OCI-LY1 (cell line): ENCODE data around the gene TSPYL6.

ENCODE experiments used
- H2AFZ ChIP-seq: fragments of 200-600 bp; sonication (generic), shearing (Covaris generic); 2 replicates; pipeline ENCODE4 v1.6.0; 2014; ENCODE audit warnings: antibody characterized with exemption, mild to moderate bottlenecking, low read length
- H3F3A ChIP-seq: fragments of 200-600 bp; sonication (generic), shearing (Covaris generic); 2 replicates; pipeline ENCODE4 v1.6.0; 2014; ENCODE audit warnings: mild to moderate bottlenecking, antibody characterized with exemption, low read length, moderate library complexity; ENCODE audit not compliant: insufficient read depth
- H3K27ac ChIP-seq: fragments of 200-600 bp; sonication (generic); 2 replicates; pipeline ENCODE4 v1.5.1; 2014; ENCODE audit warnings: low read length, mixed run types, mild to moderate bottlenecking, low read depth; ENCODE audit not compliant: poor library complexity, severe bottlenecking
- H3K27me3 ChIP-seq: fragments of 200-600 bp; sonication (generic); 2 replicates; pipeline ENCODE4 v1.6.0; 2014; ENCODE audit warnings: antibody characterized with exemption, mild to moderate bottlenecking, low read length, moderate library complexity; ENCODE audit not compliant: insufficient read depth
- H3K36me3 ChIP-seq: fragments of 200-600 bp; sonication (generic); 2 replicates; pipeline ENCODE4 v1.6.1; 2014; ENCODE audit warnings: mild to moderate bottlenecking, antibody characterized with exemption, low read length, moderate library complexity, mixed read lengths; ENCODE audit not compliant: insufficient read depth
- H3K4me1 ChIP-seq: fragments of 200-600 bp; sonication (generic); 2 replicates; pipeline ENCODE4 v1.5.1; 2014; ENCODE audit warnings: mild to moderate bottlenecking, low read length, moderate library complexity; ENCODE audit not compliant: insufficient read depth, severe bottlenecking
- H3K4me2 ChIP-seq: fragments of 200-600 bp; sonication (generic), shearing (Covaris generic); 2 replicates; pipeline ENCODE4 v1.6.1; 2014; ENCODE audit warnings: low read length
- H3K4me3 ChIP-seq: fragments of 200-600 bp; sonication (generic); 2 replicates; pipeline ENCODE4 v1.5.1; 2014; ENCODE audit warnings: low read length, low read depth, mild to moderate bottlenecking, mixed read lengths; ENCODE audit not compliant: poor library complexity, severe bottlenecking
- H3K79me2 ChIP-seq: fragments of 200-600 bp; shearing (Covaris generic); 2 replicates; pipeline ENCODE4 v1.6.1; 2016; ENCODE audit warnings: mixed run types, low read length, mixed read lengths; ENCODE audit not compliant: insufficient read depth
- H3K9ac ChIP-seq: fragments of 200-600 bp; sonication (generic), shearing (Covaris generic); 2 replicates; pipeline ENCODE4 v1.6.1; 2014; ENCODE audit warnings: mild to moderate bottlenecking, low read length, mixed read lengths
- H3K9me2 ChIP-seq: fragments of 200-600 bp; sonication (generic), shearing (Covaris generic); 2 replicates; pipeline ENCODE4 v1.6.1; 2014; ENCODE audit warnings: low read depth, mild to moderate bottlenecking, low read length, mixed read lengths
- H3K9me3 ChIP-seq: fragments of 200-600 bp; shearing (Covaris generic); 2 replicates; pipeline ENCODE4 v1.6.1; 2014; ENCODE audit warnings: low read length, mixed read lengths
- H4K20me1 ChIP-seq: fragments of 200-600 bp; sonication (generic), shearing (Covaris generic); 2 replicates; pipeline ENCODE4 v1.6.0; 2016; ENCODE audit warnings: mild to moderate bottlenecking, low read length; ENCODE audit not compliant: insufficient read depth
- EZH2 ChIP-seq: fragments of 200-600 bp; sonication (generic), shearing (Covaris generic); IDR thresholded peaks from 2 replicates; pipeline ENCODE4 v1.8.0; 2017; ENCODE audit warnings: borderline replicate concordance, mixed run types, mild to moderate bottlenecking, antibody characterized with exemption, low read length, moderate library complexity, mixed read lengths
- TF ChIP-seq, protein P1 (sequence below): fragments of 200-600 bp; sonication (generic), shearing (Covaris generic); IDR thresholded peaks from 2 replicates; pipeline ENCODE4 v1.5.1; 2017; ENCODE audit warnings: mild to moderate bottlenecking, antibody characterized with exemption, low read length, moderate library complexity, mixed read lengths

The TSPYL6 gene

GRCh38 chr2:54226260-54226659 lies 29.8 kb downstream of the TSPYL6 start:
- Histone ChIP-seq H3K4me1 (no peaks in the 10 kb centered on the region), H3K27me3 (no peaks in the 10 kb centered on the region), H3K27ac (no peak overlapping the region), H3K9me3 (no peaks in the 10 kb centered on the region), H3K9me2 (no peaks in the 10 kb centered on the region), H3K9ac (no peak overlapping the region), H3K4me3 (no peak overlapping the region), H3K4me2 (no peak overlapping the region), H4K20me1 (no peaks in the 10 kb centered on the region), H3K79me2 (no peaks in the 10 kb centered on the region), H3K36me3 (peaks cover 4% of the 10 kb centered on the region; the same call in 1 of the 2 replicates), H3F3A (no peaks in the 10 kb centered on the region), H2AFZ (no peak overlapping the region)
- TF ChIP-seq, protein P1, sequence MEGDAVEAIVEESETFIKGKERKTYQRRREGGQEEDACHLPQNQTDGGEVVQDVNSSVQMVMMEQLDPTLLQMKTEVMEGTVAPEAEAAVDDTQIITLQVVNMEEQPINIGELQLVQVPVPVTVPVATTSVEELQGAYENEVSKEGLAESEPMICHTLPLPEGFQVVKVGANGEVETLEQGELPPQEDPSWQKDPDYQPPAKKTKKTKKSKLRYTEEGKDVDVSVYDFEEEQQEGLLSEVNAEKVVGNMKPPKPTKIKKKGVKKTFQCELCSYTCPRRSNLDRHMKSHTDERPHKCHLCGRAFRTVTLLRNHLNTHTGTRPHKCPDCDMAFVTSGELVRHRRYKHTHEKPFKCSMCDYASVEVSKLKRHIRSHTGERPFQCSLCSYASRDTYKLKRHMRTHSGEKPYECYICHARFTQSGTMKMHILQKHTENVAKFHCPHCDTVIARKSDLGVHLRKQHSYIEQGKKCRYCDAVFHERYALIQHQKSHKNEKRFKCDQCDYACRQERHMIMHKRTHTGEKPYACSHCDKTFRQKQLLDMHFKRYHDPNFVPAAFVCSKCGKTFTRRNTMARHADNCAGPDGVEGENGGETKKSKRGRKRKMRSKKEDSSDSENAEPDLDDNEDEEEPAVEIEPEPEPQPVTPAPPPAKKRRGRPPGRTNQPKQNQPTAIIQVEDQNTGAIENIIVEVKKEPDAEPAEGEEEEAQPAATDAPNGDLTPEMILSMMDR, result no peak
- no peak for TF ChIP-seq EZH2

DNA sequence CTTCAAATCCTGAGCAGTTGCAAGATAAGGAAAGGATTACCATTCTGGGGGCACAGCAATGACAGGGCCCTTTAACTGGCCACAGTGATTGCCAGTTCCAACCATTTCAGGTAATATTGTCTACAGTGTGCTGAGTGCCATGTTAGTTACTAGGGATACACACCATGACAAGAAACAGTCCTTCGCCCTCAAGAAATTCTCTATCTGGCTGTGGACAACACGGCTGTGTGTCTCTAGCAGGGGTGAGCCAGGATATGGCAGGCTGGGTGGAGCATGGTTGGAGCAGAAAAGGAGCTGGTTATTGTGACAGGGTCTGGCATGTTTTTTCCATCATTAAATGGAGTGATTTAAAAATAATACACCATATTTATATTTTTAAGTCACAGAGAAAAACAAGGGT lies 31.0 kb downstream of the TSPYL6 start:
- no peak for TF ChIP-seq EZH2
- TF ChIP-seq, protein P1, result no peak
- Histone ChIP-seq H4K20me1 (no peaks in the 10 kb centered on the region), H3K79me2 (no peaks in the 10 kb centered on the region), H3K4me3 (no peak overlapping the region), H3K27me3 (no peaks in the 10 kb centered on the region), H3F3A (no peaks in the 10 kb centered on the region), H3K4me2 (no peak overlapping the region), H3K27ac (no peak overlapping the region), H3K4me1 (no peaks in the 10 kb centered on the region), H3K9me3 (no peaks in the 10 kb centered on the region), H3K9me2 (no peaks in the 10 kb centered on the region), H3K36me3 (peaks cover 4% of the 10 kb centered on the region; the same call in 1 of the 2 replicates), H2AFZ (no peak overlapping the region), H3K9ac (no peak overlapping the region)

- Histone ChIP-seq H3K27ac (no peak overlapping the region), H3K9me2 (no peaks in the 10 kb centered on the region), H2AFZ (no peak overlapping the region), H3K36me3 (no peaks in the 10 kb centered on the region), H3K79me2 (no peaks in the 10 kb centered on the region), H3K27me3 (no peaks in the 10 kb centered on the region), H3K4me3 (no peak overlapping the region), H3K4me1 (no peaks in the 10 kb centered on the region), H3K4me2 (no peak overlapping the region), H3K9me3 (no peaks in the 10 kb centered on the region), H3F3A (no peaks in the 10 kb centered on the region), H4K20me1 (no peaks in the 10 kb centered on the region), H3K9ac (no peak overlapping the region)
- TF ChIP-seq, protein P1, result no peak
- no peak for TF ChIP-seq EZH2
Measured at GRCh38 chr2:54213082-54213481, 42.9 kb downstream of the TSPYL6 start.
